HG02973 (cell line): ENCODE data around the gene JPH2.

ENCODE experiments used
- ATAC-seq: cut with Tn5 transposase; IDR thresholded peaks from one replicate; pipeline ENCODE4 v1.9.1; 2021; ENCODE audit warnings: moderate library complexity; ENCODE audit not compliant: unreplicated experiment

The JPH2 gene

DNA sequence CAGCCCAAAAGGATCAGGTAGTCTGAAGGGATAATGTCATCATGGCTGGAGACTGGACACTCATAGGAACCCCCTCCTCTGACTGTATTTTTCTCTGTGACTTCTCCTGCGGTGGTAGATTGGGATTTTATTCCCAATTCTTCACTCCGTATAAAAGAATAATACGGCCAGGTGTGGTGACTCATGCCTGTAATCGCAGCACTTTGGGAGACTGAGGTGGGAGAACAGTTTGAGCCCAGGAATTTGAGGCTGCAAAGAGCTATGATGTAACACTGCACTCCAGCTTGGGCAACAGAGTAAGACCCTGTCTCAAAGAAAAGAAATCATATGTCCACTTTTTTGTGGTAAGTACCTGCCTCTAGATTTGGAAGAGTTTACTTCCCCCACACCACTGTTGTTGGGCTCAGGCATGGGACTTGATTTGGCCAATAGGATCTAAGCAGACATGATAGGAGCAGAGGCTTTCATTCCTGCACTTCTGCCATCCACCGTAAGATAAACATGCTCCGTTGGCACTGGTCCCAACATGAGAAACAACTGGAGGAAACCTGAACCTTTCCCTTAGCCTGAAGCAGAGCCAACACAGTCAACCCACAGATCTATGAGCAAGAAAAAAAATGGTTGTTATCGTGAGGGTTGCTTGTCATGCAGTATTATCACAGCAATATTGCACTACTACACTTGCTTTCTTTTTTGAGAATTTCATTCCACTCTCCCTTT is 82.0 kb downstream of the JPH2 start:
- no peak for ATAC-seq

DNA sequence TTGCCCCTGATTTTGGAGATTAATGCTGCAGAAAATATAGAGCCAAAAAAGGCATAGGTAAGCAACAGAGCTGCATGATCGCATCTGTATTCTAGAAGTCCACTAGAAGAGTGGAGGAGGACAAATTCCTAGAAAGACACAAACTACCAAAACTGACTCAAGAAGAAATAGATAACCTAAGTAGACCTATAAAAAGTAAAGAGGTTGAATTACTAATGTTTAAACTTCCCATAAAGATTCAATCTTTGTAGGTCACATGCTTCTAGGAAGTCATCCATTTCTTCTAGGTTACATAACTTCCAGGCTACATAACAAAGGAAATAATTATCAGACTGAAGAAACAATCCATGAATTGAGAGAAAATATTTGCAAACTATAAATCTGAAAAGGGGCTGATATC is 84.4 kb downstream of the JPH2 start:
- no peak for ATAC-seq

DNA sequence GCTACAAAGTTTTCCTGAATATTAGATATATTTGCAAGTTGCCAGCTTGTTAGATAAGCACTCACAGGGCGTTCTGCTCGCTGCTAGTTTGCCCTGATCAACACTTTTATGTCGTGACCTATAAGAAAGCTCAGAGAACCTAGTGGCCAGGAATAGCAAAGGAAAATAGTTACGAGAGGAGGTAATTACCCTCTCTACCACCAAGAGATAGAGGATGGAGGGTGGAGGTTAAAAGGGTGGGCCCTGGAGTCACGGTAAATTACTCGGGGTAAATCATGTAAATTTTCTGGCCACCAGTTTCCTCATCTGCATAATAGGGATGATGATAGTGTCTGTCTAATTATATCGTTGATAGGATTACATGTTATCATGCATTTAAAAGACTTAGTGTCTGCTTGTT is 87.2 kb downstream of the JPH2 start:
- ATAC-seq, result no peak

DNA sequence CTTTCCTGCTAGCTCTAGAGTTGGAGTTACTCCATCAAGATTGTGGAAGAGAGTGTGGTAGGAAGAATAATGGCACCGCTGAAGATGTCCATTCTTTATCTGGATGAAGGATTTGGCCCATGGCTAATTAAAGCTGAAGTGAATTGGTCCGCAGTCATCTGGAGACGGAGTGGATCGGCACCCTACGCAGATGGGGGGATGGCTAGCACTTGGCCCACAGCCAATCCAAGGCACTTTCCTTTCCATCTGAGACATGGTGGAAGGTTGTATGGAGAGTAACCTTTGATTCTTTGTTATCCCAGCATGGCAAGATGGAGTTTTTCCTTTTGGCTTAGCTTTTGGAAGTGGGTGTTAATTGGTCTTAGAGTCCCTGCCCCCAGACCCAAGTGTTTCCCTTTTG is 88.3 kb downstream of the JPH2 start:
- no peak for ATAC-seq

DNA sequence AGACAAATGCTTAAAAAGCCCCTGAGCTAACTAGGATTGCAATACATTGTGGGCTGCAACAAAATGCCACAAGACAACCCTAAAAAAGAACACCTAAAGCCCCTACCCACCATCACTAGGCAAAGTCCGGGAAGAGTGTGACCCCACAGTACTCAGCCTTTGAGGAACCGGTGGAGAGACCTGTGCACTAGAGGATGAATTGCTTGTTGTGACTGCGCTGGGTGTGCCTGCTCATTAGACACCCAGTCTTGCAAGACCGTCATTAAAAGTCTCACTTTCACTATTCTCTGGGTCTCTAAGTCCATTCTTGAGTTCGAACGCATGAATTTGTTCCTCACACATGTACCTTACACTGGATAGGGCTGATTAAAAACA is 88.7 kb downstream of the JPH2 start:
- no peak for ATAC-seq

DNA sequence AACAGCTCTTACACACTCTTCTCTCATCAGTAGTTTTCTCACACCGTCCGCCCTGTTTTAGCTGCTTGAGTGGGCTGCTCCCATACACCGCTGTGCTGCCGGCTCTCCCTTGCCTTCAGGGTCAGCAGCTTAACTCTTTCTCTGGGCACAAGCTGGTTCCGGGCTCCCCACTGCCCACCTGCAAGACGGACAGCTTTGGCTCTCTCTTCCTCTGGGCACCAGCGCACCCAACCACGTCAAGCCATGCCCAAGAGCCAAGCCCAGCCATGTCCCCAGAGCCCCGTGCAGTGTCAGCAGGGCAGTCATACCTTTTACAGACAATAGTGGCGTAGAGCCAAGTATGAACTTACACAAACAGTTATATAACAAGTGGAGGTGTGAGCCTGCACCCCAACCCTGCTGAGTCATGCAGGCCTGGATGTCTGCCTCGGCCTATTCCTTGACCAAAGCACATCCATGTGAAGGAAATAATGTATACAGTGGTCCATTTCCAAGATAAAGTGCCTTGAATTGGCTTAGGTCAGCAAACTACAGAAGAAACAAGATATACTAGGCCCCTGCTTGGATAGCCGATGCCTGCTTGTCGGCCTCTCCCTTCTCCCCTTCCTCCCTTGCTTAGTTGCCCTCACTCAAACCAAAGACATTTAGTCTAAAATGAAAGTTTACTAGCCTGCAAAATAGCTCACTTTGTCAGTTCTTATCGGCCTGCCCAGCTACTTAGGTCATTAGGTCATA is 89.3 kb downstream of the JPH2 start:
- ATAC-seq, result no peak

DNA sequence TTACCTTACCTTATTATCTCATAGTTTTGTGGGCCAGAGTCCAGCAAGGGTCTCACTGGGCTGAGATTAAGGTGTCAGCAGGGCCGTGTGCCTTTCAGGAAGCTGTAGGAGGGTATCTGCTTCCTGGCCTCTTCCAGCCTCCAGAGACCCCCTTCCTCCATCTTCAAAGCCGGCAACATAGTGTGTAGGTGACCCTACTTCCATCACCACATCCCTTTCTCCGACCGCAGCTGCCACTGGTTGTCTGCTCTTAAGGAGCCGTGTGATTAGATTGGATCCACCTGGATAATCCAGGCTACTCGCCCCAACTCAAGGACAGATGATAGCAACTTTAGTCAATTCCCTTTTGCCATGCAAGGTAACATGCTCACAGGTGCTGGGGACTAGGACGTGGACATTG is 91.2 kb downstream of the JPH2 start:
- no peak for ATAC-seq

DNA sequence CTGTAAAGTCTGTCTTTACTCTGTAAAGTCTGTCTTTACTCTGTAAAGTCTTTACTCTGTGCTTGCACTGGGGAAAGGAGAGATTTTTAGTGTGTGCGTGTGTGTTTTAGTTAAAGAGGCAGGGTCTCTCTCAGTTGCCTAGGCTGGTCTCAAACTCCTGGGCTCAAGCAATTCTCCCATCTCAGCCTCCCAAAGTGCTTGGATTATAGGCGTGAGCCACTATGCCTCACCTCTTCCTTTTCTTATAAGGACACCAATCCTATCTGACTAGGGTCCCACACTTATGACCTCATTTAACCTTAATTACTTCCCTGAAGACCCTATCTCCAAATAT is 93.8 kb downstream of the JPH2 start:
- ATAC-seq, result no peak

DNA sequence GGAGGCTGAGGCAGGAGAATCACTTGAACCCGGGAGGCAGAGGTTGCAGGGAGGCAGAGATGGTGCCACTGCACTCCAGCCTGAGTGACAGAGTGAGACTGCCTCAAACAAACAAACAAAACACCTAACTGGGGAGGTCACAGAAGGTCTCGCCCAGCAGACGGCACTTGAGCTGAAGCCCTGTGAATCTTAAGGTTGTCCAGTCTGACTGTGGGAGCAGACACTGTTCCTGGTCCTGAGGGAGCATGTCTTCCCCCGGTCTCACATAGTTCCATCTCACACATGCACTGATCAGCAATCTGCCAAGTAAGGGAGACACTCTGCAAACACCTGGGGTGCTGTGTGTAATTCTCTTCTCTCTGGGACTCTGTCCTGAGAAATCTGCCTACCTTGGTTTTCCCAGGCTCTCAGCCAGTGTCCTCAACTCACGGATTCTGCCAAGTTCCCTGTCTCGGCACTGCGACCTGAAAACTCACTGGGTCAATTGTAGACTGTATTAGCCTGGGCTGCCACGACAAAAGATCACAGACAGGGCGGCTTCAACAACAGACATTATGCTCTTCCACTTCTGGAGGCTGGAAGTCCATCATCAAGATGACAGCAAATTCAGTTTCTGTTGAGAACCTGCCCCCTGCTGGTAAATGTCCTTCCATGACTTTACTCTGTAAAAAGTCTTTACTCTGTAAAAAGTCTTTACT is 94.3 kb downstream of the JPH2 start:
- no peak for ATAC-seq

DNA sequence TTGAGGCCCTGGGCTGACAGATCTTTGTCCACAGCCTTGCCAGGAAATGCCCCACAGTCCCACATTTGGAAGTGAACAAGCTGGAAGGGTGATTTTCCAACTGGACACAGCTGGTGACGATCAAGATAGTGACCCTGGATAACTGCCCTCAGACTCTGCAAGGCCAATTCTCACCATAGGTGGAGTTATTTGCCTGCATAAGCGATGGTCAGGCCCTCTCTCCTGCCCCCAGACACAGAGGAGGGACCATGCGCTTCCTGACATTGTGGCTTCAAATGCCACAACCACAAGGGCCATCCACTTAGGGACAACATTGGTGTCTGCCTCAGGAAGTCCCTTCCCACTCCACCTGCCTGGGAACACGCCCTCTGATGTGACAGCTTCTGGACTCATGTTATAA is 96.0 kb downstream of the JPH2 start:
- no peak for ATAC-seq

DNA sequence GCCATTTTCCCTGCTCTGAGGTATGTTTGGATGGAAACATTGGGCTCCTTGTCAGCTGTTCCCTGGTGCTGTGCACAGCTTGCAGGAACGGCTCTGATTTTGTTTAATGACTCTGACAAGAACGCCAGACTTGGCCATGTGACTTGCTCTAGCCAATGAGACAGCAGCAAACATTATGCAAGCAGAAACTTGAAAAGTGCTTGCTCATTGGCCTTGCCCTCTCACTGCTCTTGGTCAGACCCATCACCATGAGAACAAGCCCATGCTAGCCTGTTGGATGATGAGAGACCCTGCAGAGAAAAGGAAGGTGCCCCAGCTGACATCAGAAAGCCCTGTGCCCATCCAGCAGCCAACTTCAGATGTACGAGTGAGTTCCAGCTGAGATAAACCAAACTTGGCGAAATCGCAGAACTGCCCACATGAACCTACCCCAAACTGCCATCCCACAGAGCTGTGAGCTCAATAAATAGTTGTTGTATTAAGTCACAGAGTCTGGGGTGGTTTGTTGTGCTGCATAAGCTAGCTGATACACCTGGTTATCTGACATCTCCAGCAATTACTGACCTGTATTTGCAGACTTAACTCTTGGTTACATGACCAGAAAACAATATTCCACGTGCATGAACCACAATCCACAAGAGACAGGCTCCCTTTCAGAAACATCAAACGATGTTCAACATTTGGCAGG is 96.9 kb downstream of the JPH2 start:
- no peak for ATAC-seq

DNA sequence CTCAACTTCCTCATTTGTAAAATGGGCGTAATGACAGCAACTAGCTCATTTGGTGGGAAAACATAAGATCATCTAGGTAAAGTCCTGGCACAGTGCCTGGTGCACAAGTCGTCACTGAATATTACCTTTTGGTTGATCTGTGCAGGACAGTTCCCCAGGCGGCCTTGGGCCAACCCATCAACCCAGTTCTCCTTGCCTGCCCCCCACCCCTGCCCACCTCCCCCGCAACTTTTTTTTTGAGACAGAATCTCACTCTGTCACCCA is 99.2 kb downstream of the JPH2 start:
- no peak for ATAC-seq

DNA sequence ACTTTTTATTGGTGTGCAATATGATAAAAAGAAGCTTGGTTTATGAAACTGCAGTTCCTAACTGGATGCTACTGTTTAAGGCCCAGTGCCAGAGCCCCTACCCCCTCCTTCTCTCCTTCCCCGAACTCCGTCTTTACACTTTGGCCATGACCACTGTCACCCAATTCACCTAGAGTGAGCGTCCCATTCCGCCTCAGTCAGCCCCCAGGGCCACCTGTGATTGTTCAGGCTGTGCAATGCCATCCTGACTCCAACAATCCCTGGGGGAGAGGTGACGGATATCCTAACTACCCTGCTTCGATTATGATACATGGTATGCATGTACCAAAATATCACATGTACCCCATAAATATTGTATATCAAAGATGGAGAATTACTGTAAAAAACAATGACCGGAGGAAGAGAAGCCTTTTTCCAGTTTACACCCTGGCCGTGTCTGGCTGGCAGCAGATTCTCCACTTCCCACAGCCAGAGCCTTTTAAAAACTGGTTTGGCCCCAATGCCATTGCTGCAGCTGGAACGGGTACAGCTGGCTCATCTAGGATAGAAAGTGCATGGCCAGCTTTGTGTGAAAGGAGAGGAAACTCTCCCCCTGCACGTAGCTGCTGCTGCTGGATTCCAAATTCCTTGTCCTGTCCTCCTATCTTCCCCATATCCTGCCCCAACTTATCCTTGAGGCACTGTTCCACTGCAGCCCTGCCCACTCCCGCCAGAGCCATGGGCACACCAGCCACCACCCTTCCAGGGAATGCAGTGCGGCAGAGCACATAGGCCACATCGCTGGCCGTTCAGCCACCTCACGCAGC is 99.7 kb downstream of the JPH2 start:
- no peak for ATAC-seq

DNA sequence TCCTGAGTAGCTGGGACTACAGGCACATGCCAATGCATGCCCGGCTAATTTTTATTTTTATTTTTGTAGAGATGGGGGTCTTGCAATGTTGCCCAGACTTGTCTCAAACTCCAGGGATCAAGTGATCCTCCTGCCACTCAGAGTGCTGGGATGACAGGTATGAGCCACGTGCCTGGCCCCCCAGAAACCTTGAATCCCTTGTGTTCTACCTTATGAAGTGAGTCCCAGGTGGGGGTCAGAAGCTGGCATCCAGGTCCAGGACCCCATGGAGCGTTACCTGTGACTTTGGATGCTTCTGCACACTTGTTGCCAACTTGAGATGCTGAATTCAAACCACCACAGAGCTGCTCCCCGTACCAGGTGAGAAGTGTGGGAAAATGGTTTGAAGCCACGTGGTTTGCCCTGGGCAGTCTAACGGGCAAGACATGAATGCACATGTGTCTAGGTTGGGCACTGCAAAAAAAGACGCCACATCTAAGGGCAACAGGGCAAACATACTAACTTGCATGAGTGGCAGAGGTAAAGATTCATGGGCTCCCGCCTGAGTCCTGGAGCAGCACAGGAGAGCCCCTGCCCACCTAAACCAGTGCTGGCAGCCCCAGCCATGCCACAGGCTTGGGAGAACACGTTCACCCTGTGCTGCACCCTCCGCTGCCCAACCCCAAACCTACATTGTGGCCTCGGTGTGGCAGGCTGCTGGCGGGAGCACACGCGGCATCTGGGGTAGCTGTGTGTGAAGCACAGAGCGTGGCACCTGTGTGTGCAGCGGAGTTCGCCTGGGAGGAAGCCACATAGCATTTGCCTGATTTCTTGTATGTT is 101.2 kb downstream of the JPH2 start:
- ATAC-seq, result no peak

DNA sequence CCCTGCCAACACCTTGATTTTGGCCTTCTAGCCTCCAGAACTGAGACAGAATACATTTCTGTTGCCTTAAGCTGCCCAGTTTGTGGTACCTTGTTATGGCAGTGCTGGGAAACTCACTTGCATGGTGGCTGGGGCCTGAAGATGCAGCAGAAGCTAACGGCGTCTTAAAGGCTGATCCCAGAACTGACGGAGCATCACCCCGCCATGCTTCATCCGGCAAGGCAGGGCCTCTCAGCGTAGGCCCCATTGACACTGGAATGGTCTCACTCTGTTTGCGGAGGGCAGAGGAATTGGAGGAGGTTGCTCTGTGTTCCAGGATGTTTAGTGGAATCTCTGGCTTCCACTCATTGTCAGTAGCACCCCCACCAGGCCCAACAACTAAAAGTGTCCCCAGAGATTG is 102.1 kb downstream of the JPH2 start:
- no peak for ATAC-seq

DNA sequence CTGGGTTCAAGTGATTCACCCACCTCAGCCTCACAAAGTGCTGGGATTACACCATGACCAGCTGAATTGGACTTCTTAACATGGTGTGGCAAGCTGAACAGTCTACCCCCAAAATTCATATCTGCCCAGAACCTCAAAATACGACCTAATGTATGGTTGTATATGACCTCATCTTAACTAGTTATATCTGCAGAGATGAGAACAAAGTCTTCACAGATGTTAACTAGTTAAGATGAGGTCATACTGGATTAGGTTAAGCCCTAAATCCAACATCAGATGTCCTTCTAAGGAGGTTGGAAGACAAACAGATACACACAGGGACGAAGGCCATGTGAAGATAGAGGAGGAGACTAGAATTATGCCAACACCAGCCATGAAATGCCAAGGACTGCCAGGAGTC is 102.5 kb downstream of the JPH2 start:
- no peak for ATAC-seq

DNA sequence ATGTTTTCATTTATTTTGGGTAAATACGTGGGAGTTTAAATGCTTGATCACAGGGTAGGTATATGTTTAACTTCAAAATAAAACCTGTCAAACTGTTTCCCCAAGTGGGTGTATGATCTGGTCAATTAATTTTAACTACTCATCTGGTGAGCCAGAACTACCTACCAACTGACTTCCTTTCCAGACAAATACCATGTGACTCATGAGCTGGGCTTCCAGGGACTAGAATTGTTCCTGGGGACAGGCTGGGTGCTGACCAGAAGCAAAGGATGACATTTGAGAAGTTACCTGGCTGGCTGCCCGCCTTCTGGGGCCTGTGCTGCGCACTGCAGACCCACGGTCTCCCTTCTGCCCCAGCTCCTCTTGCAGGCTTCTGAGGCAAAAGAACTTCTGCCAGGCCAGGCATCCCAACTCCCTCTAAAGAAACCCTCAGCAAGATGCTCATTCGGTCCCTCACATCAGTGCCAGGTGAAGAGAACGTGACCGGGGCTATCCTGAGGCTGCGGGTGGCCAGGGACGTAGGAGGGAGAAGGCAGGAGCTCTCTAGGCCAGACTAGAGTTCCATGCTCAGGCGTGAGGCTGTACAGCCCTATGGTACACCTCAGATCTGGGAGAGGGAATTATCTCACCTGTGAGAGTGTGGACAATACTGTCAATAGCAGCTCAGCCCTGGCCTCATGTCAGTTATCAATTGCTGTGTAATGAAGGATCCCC is 103.6 kb downstream of the JPH2 start:
- no peak for ATAC-seq

DNA sequence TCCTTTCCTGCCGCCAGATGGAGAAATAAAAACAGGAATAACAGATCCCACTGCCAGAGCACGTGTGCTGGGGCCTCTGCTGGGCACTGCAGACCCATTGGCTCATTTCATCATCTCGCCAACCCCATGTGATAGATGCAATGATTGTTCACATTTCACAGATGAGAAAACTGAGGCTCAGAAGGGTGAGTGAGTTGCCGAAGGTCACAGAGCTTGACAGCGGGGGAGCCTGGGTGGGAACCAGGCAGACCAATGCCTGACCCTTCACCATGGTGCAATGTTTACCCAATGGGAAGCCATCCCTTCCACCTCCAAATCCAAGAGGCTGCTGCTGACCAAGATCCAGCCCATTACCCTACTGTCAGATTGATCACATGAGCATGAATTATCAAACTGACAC is 105.1 kb downstream of the JPH2 start:
- ATAC-seq, result no peak

DNA sequence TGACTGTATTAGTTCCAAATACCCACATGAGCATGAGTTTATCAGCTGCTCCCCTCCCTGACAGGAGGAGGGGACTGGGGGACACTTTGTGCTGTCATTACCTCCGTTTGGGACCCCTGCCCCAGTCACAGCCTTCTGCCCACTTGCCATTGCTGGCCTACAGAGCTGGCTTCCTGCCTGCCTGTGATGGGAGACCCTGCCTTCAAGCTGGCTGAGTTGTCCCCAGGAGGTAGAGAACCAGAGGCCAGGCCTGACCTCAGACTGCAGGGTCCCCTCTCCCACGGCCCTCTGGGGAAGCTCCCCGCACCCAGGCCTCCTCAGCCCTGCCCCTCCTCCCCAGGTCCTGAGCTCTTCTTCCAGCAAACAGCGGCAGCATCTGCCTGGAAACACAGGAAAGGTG is 105.5 kb downstream of the JPH2 start:
- ATAC-seq, result no peak
